Activated CD4-positive, alpha-beta memory T cell treated with anti-CD3 and anti-CD28 coated beads for 36 hours (primary cell): ENCODE measurements around the gene FYN. TPM values are rescaled to one million over a fixed set of nuclear protein-coding genes. Genes with fewer than 3 reads are reported as not detected.
"Not testable (repeated sequence)": the region's sequence is repeated elsewhere in the genome, so short reads cannot be mapped to it uniquely, and the experiment has no call there.

ENCODE experiments used
- CTCF ChIA-PET: fragments of 350-600 bp; sonication (Branson Sonifier 250); formaldehyde crosslinking; loops from one replicate; lab custom pipeline; 2021; ENCODE audit warnings: antibody characterized with exemption, inconsistent platforms; lab: Charles Lee
- POLR2A ChIA-PET: fragments of 350-600 bp; sonication (Branson Sonifier 250); formaldehyde crosslinking; loops from one replicate; lab custom pipeline; 2021; ENCODE audit warnings: antibody characterized with exemption; lab: Charles Lee
- DNase-seq: peaks from one replicate; pipeline ENCODE4 v3.0.0-alpha.2; 2020
- H3K27ac Mint-ChIP-seq: one replicate; pipeline ENCODE4 v1.8.0; 2021; ENCODE audit warnings: mixed read lengths
- H3K27me3 Mint-ChIP-seq: one replicate; pipeline ENCODE4 v1.8.0; 2021; ENCODE audit warnings: mixed read lengths
- H3K36me3 Mint-ChIP-seq: one replicate; pipeline ENCODE4 v1.8.0; 2021; ENCODE audit warnings: mixed read lengths
- H3K4me1 Mint-ChIP-seq: one replicate; pipeline ENCODE4 v1.8.0; 2021; ENCODE audit warnings: low read depth, mixed read lengths
- H3K4me3 Mint-ChIP-seq: one replicate; pipeline ENCODE4 v1.8.0; 2021; ENCODE audit warnings: mild to moderate bottlenecking, mixed read lengths
- H3K9me3 Mint-ChIP-seq: one replicate; pipeline ENCODE4 v1.8.0; 2021; ENCODE audit warnings: mixed read lengths
- intact Hi-C: fragments of 100-400 bp; cut with micrococcal nuclease; formaldehyde crosslinking; loops from one replicate; pipeline ENCODE4 v1.15.1; 2023
- total RNA-seq, 2 experiments: library from RNA; stranded (reverse); gene quantifications; one replicate each; pipeline ENCODE4 v1.2.3, GENCODE V29; 2021

Gene FYN
- total RNA-seq, 2 experiments from 2014 or later, result 353 to 365 TPM

- no peak overlapping the region for H3K27ac Mint-ChIP-seq
- peaks cover 8% of the 10 kb centered on the region for H3K36me3 Mint-ChIP-seq
- POLR2A ChIA-PET, result interaction anchor here (1.5 kb wide), 1 partner anchor 24 kb away, joined by 3 read pairs; no protein-coding TSS in a partner anchor
- no peaks in the 10 kb centered on the region for H3K4me1 Mint-ChIP-seq
- no peaks in the 10 kb centered on the region for H3K9me3 Mint-ChIP-seq
- no peaks in the 10 kb centered on the region for H3K27me3 Mint-ChIP-seq
- DNase-seq, result no peak
- CTCF ChIA-PET, result interaction anchor here (1.5 kb wide), 1 partner anchor 395 kb away, joined by 3 read pairs; no protein-coding TSS in a partner anchor
- intact Hi-C loops, result no loop called here
- H3K4me3 Mint-ChIP-seq, result no peak overlapping the region
Measured at GRCh38 chr6:111648100-111648499, 225.2 kb downstream of the FYN start.

- no peak for DNase-seq
- Mint-ChIP-seq H3K4me1 (no peaks in the 10 kb centered on the region), H3K27me3 (no peaks in the 10 kb centered on the region), H3K9me3 (no peaks in the 10 kb centered on the region), H3K4me3 (no peak overlapping the region), H3K36me3 (peaks cover 8% of the 10 kb centered on the region), H3K27ac (no peak overlapping the region)
- intact Hi-C loops, result no loop called here
- ChIA-PET POLR2A (interaction anchor here (1.5 kb wide), 1 partner anchor 25 kb away, joined by 3 read pairs; no protein-coding TSS in a partner anchor), CTCF (no interaction called here)
Measured at GRCh38 chr6:111646942-111647341, 226.3 kb downstream of the FYN start.

DNA sequence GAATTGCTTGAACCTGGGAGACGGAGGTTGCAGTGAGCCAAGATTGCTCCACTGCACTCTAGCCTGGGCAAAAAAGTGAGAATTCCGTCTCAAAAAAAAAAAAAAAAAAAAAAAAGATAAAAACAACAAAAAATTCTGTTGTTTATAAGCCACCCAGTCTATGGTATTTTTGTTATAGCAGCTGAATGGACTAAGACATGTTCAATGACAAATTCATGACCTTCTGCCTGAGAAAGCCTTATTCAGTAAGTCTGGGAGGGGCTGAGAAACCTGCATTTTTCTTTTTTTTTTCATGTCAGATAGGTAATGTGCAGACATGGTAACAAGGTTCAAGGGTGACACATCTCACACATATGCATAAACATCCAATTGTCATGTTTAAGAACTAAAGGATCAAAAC is 227.2 kb downstream of the FYN start:
- intact Hi-C loops, result no loop called here
- Mint-ChIP-seq H3K36me3 (peaks cover 6% of the 10 kb centered on the region), H3K27ac (no peak overlapping the region), H3K27me3 (no peaks in the 10 kb centered on the region), H3K4me1 (no peaks in the 10 kb centered on the region), H3K4me3 (no peak overlapping the region), H3K9me3 (no peaks in the 10 kb centered on the region)
- POLR2A ChIA-PET, result no interaction called here
- no peak for DNase-seq
- CTCF ChIA-PET, result no interaction called here

- no peaks in the 10 kb centered on the region for H3K9me3 Mint-ChIP-seq
- no peak for DNase-seq
- CTCF ChIA-PET, result no interaction called here
- no peaks in the 10 kb centered on the region for H3K4me1 Mint-ChIP-seq
- POLR2A ChIA-PET, result no interaction called here
- H3K36me3 Mint-ChIP-seq, result peaks cover 5% of the 10 kb centered on the region
- no peak overlapping the region for H3K4me3 Mint-ChIP-seq
- H3K27me3 Mint-ChIP-seq, result no peaks in the 10 kb centered on the region
- intact Hi-C loops, result no loop called here
- no peak overlapping the region for H3K27ac Mint-ChIP-seq
Measured at GRCh38 chr6:111644893-111645430, 228.3 kb downstream of the FYN start.

GRCh38 chr6:111642463-111643158 is 230.6 kb downstream of the FYN start:
- Mint-ChIP-seq H3K27me3 (no peaks in the 10 kb centered on the region), H3K27ac (no peak overlapping the region), H3K9me3 (no peaks in the 10 kb centered on the region), H3K4me3 (no peak overlapping the region), H3K36me3 (peaks cover 9% of the 10 kb centered on the region), H3K4me1 (no peaks in the 10 kb centered on the region)
- CTCF ChIA-PET, result interaction anchor here (1.0 to 1.2 kb wide), 4 partner anchors 9 to 384 kb away, joined by 3 to 17 read pairs (median 3); a partner anchor contains a TSS
- DNase-seq, result peak; percentile 66
- intact Hi-C loops, result loop anchor here (1.0 to 2.0 kb wide), 2 partner anchors 164 to 383 kb away; a partner anchor contains a TSS
- POLR2A ChIA-PET, result no interaction called here

GRCh38 chr6:111639266-111639665 is 234.0 kb downstream of the FYN start:
- Mint-ChIP-seq H3K4me1 (no peaks in the 10 kb centered on the region), H3K27me3 (no peaks in the 10 kb centered on the region), H3K27ac (no peak overlapping the region), H3K4me3 (no peak overlapping the region), H3K36me3 (peaks cover 10% of the 10 kb centered on the region), H3K9me3 (no peaks in the 10 kb centered on the region)
- DNase-seq, result no peak
- intact Hi-C loops, result no loop called here
- ChIA-PET POLR2A (no interaction called here), CTCF (no interaction called here)

GRCh38 chr6:111634981-111635380 is 238.3 kb downstream of the FYN start:
- CTCF ChIA-PET, intact Hi-C loops, H3K4me1 Mint-ChIP-seq, H3K27ac Mint-ChIP-seq, POLR2A ChIA-PET, H3K9me3 Mint-ChIP-seq, H3K4me3 Mint-ChIP-seq, H3K36me3 Mint-ChIP-seq, H3K27me3 Mint-ChIP-seq, DNase-seq: not testable (repeated sequence)

DNA sequence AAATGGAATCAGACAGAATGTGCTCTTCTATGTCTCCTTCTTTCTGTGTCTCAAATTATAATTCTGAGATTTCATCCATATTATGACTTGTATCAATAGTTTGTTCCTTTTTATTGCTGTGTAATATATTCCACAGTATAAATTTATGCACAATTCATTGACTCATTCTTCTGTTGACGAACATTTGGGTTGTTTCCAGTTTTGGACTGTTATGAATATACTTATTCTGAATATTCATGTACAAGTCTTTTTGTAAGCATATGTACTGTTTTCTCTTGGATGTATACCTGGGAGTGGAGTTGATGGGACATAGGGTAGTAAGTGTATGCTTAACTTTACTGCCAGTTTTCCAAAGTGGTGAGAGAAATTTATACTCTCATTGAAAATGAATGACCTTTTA is 239.4 kb downstream of the FYN start:
- intact Hi-C loops, result no loop called here
- ChIA-PET CTCF (no interaction called here), POLR2A (no interaction called here)
- H3K9me3 Mint-ChIP-seq, result peaks cover 7% of the 10 kb centered on the region
- no peaks in the 10 kb centered on the region for H3K4me1 Mint-ChIP-seq
- no peak for DNase-seq
- no peak overlapping the region for H3K27ac Mint-ChIP-seq
- no peak overlapping the region for H3K4me3 Mint-ChIP-seq
- no peaks in the 10 kb centered on the region for H3K27me3 Mint-ChIP-seq
- H3K36me3 Mint-ChIP-seq, result peaks cover 7% of the 10 kb centered on the region

GRCh38 chr6:111632468-111633247 is 240.6 kb downstream of the FYN start:
- Mint-ChIP-seq H3K36me3 (peaks cover 6% of the 10 kb centered on the region), H3K9me3 (peaks cover 10% of the 10 kb centered on the region)
- intact Hi-C loops, result no loop called here

DNA sequence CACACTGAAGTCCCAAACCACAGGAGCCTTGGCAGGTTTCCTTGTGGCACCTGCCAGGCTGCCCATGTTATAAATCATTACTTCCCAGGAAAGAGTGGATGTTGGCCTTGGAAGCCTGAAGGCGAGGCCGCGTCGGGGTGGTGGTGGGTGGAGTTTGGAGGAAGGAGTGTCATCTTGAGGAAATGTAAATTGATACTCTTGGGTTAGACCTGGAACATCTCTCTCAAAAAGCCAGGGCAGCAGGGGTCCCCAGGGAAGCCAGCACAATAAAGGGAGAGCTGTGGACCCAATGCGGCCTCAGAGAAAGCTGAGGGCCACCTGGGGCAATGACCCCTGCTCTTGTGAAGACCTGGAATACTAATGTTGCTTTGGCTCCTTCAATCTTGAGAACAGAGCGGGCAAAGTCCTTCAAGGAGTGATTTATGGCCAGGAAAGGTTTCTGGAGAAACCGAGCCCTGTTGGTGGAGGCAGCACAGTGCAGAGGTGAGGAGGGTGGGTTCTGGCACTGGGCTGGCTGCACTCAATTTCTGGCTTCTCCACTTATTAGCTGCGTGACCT is 241.3 kb downstream of the FYN start:
- Mint-ChIP-seq H3K4me1 (no peaks in the 10 kb centered on the region), H3K9me3 (peaks cover 10% of the 10 kb centered on the region), H3K27ac (no peak overlapping the region), H3K27me3 (no peaks in the 10 kb centered on the region), H3K36me3 (peaks cover 2% of the 10 kb centered on the region), H3K4me3 (no peak overlapping the region)
- CTCF ChIA-PET, result no interaction called here
- no peak for DNase-seq
- intact Hi-C loops, result no loop called here
- POLR2A ChIA-PET, result no interaction called here

More at GRCh38 chr6:111632468-111633247, 240.6 kb downstream of the FYN start:
- no peaks in the 10 kb centered on the region for H3K4me1 Mint-ChIP-seq
- H3K27me3 Mint-ChIP-seq, result no peaks in the 10 kb centered on the region
- ChIA-PET POLR2A (no interaction called here), CTCF (no interaction called here)
- DNase-seq, result no peak
- H3K4me3 Mint-ChIP-seq, result no peak overlapping the region
- H3K27ac Mint-ChIP-seq, result no peak overlapping the region

GRCh38 chr6:111631018-111631417 is 242.2 kb downstream of the FYN start:
- ChIA-PET CTCF (no interaction called here), POLR2A (no interaction called here)
- Mint-ChIP-seq H3K27me3 (no peaks in the 10 kb centered on the region), H3K9me3 (peaks cover 10% of the 10 kb centered on the region), H3K27ac (no peak overlapping the region), H3K36me3 (peaks cover 2% of the 10 kb centered on the region), H3K4me1 (no peaks in the 10 kb centered on the region), H3K4me3 (no peak overlapping the region)
- no peak for DNase-seq
- intact Hi-C loops, result no loop called here
